Measurements from ENCODE around the gene DCUN1D4. TPM values are rescaled to one million over a fixed set of nuclear protein-coding genes. Genes with fewer than 3 reads are reported as not detected.
A peak's percentile ranks its signal among the peaks of the same experiment; 100 is the strongest.

DCUN1D4 gene
- total and polyA plus RNA-seq, 2 experiments from 2014 or later: 17.3 to 39.9 TPM

DNA sequence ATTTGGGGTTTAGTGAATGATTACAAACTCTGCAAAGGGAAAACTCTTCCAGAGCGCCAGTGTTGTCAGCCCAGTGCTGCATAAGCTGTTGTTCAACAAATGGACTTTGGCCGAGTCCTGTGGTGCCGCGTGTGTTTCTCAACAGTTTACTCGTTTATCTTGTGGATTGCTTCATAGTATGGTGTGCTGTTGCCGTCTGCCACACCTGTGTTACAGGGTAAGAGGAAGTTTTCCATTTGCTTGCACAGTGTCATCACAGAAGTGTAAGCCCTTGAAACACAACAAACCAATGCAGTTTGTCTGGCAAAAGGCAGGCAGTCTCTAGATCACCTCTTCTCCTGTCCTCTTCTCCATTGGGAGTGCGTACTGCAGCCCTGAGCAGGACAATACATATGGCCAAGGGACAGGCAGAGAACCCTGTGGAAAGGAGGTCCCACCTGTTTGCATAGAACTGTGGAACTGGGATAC, 66.3 kb downstream of the DCUN1D4 start:
- Histone ChIP-seq H3K27ac (peak overlapping the region; percentile 92), H3K4me2 (peak overlapping the region; percentile 53)

DNA sequence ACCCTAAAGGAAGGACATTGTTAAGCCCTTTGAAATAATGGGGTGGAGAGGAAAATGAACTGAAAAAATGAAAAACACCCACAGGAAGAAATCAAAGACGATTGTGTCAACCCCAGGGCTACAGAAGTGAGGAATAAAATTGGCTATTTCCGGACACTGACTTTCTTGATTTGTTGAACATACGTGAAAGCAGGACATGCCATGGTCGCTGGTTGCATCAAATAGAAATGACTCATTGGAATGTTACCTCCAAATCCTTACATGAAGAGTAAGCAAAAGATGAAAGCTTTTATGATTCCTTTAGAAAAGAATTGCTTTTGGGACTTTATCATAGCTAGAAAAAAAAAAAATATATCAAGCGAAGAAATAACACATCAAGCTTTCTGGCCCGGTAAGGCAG, 75.3 kb downstream of the DCUN1D4 start:
- Histone ChIP-seq H3K4me2 (no peak overlapping the region), H3K27me3 (no peaks in the 10 kb centered on the region), H3K4me3 (no peak overlapping the region), H3K9me2 (replicated peaks; ENCODE audit: insufficient read depth) (no peaks in the 10 kb centered on the region), H3K36me3 (replicated peaks; ENCODE audit: insufficient read depth, low read depth) (peaks cover 7% of the 10 kb centered on the region), H3K9me3 (ENCODE audit: low read depth) (no peaks in the 10 kb centered on the region), H4K20me1 (ENCODE audit: insufficient read depth, poor library complexity, severe bottlenecking) (no peaks in the 10 kb centered on the region), H3K27ac (no peak overlapping the region), H3K4me1 (ENCODE audit: insufficient read depth) (no peaks in the 10 kb centered on the region), H3K79me2 (no peaks in the 10 kb centered on the region), H2AFZ (no peak overlapping the region)
- no peak for DNase-seq (ENCODE audit: low spot score)
- no peak for TF ChIP-seq EZH2phosphoT487 (IDR thresholded peaks at IDR 0.05; ENCODE audit: low read depth, severe bottlenecking, unreplicated experiment)
- no peak for TF ChIP-seq EZH2 (IDR thresholded peaks at IDR 0.05; ENCODE audit: borderline replicate concordance)
- TF ChIP-seq, protein P1, sequence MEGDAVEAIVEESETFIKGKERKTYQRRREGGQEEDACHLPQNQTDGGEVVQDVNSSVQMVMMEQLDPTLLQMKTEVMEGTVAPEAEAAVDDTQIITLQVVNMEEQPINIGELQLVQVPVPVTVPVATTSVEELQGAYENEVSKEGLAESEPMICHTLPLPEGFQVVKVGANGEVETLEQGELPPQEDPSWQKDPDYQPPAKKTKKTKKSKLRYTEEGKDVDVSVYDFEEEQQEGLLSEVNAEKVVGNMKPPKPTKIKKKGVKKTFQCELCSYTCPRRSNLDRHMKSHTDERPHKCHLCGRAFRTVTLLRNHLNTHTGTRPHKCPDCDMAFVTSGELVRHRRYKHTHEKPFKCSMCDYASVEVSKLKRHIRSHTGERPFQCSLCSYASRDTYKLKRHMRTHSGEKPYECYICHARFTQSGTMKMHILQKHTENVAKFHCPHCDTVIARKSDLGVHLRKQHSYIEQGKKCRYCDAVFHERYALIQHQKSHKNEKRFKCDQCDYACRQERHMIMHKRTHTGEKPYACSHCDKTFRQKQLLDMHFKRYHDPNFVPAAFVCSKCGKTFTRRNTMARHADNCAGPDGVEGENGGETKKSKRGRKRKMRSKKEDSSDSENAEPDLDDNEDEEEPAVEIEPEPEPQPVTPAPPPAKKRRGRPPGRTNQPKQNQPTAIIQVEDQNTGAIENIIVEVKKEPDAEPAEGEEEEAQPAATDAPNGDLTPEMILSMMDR (IDR thresholded peaks at IDR 0.05; ENCODE audit: poor library complexity): no peak
- 89% methylated on average over 6 of the region's 6 CpGs for WGBS (ENCODE audit: low lambda C conversion rate, missing lambda C conversion rate)

More for the DNA sequence above, 66.3 kb downstream of the DCUN1D4 start:
- Histone ChIP-seq H3K79me2 (no peaks in the 10 kb centered on the region), H4K20me1 (ENCODE audit: insufficient read depth, poor library complexity, severe bottlenecking) (no peaks in the 10 kb centered on the region), H3K9me3 (ENCODE audit: low read depth) (no peaks in the 10 kb centered on the region), H2AFZ (no peak overlapping the region), H3K9me2 (replicated peaks; ENCODE audit: insufficient read depth) (no peaks in the 10 kb centered on the region), H3K4me3 (no peak overlapping the region), H3K27me3 (no peaks in the 10 kb centered on the region), H3K36me3 (replicated peaks; ENCODE audit: insufficient read depth, low read depth) (peaks cover 1% of the 10 kb centered on the region), H3K4me1 (ENCODE audit: insufficient read depth) (peaks cover 19% of the 10 kb centered on the region)
- 67% methylated on average over 7 of the region's 7 CpGs for WGBS (ENCODE audit: low lambda C conversion rate, missing lambda C conversion rate)
- TF ChIP-seq, protein P1 (IDR thresholded peaks at IDR 0.05; ENCODE audit: poor library complexity): no peak
- TF ChIP-seq EZH2phosphoT487 (IDR thresholded peaks at IDR 0.05; ENCODE audit: low read depth, severe bottlenecking, unreplicated experiment) (no peak), EZH2 (IDR thresholded peaks at IDR 0.05; ENCODE audit: borderline replicate concordance) (no peak)
- DNase-seq (ENCODE audit: low spot score): peak; percentile 85

DNA sequence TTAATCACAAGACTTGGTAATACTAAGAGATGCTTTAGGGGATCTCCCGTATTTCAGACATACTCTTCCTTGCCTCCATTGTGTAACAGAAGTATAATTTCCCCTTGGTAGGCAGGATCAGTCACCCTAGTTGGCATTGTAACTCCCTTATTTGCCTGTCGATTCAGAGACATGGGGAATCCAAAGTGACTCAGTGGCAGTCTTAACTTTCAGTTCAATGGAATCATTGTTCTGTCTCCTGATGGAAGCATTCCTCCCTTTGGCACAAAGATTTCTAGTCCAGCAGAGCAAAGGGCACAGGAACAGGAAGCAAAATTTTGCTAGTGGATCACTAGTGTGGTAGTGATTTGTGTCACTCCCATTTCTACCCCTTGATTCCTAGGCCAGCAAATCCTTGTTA, 80.4 kb downstream of the DCUN1D4 start:
- no peaks in the 10 kb centered on the region for H3K79me2 ChIP-seq
- H3K36me3 ChIP-seq (replicated peaks; ENCODE audit: insufficient read depth, low read depth): no peaks in the 10 kb centered on the region
- no peaks in the 10 kb centered on the region for H3K9me2 ChIP-seq (replicated peaks; ENCODE audit: insufficient read depth)
- no peak for DNase-seq (ENCODE audit: low spot score)
- H3K27me3 ChIP-seq: no peaks in the 10 kb centered on the region
- no peaks in the 10 kb centered on the region for H3K9me3 ChIP-seq (ENCODE audit: low read depth)
- H3K27ac ChIP-seq: no peak overlapping the region
- TF ChIP-seq EZH2 (IDR thresholded peaks at IDR 0.05; ENCODE audit: borderline replicate concordance) (no peak), EZH2phosphoT487 (IDR thresholded peaks at IDR 0.05; ENCODE audit: low read depth, severe bottlenecking, unreplicated experiment) (no peak)
- TF ChIP-seq, protein P1 (IDR thresholded peaks at IDR 0.05; ENCODE audit: poor library complexity): no peak
- H2AFZ ChIP-seq: no peak overlapping the region
- H4K20me1 ChIP-seq (ENCODE audit: insufficient read depth, poor library complexity, severe bottlenecking): no peaks in the 10 kb centered on the region
- H3K4me2 ChIP-seq: no peak overlapping the region
- H3K4me1 ChIP-seq (ENCODE audit: insufficient read depth): no peaks in the 10 kb centered on the region
- H3K4me3 ChIP-seq: no peak overlapping the region
- WGBS (ENCODE audit: low lambda C conversion rate, missing lambda C conversion rate): 89% methylated on average over 2 of the region's 2 CpGs

DNA sequence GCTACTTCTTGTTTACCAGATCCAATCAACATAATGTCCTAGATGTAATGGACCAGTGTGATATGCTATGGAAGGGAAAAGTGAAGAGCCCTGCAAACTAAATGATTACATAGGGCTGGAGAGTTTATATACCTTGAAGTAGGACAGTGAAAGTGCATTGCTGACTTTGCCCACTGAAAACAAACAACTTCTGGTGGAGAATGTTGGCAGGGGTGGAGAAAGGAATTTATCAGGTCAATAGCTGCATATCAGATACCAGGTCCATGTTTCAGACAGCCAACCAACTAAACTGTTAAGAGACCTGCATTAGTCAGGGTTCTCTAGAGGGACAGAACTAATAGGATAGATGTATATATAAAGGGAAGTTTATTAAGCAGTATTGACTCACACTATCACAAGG, 82.4 kb downstream of the DCUN1D4 start:
- Histone ChIP-seq H3K27me3 (no peaks in the 10 kb centered on the region), H4K20me1 (ENCODE audit: insufficient read depth, poor library complexity, severe bottlenecking) (no peaks in the 10 kb centered on the region), H3K4me2 (no peak overlapping the region), H3K9me3 (ENCODE audit: low read depth) (no peaks in the 10 kb centered on the region), H3K4me1 (ENCODE audit: insufficient read depth) (no peaks in the 10 kb centered on the region), H3K4me3 (no peak overlapping the region), H3K79me2 (no peaks in the 10 kb centered on the region), H3K36me3 (replicated peaks; ENCODE audit: insufficient read depth, low read depth) (no peaks in the 10 kb centered on the region), H2AFZ (no peak overlapping the region), H3K9me2 (replicated peaks; ENCODE audit: insufficient read depth) (no peaks in the 10 kb centered on the region), H3K27ac (no peak overlapping the region)
- TF ChIP-seq, protein P1 (IDR thresholded peaks at IDR 0.05; ENCODE audit: poor library complexity): no peak
- TF ChIP-seq EZH2 (IDR thresholded peaks at IDR 0.05; ENCODE audit: borderline replicate concordance) (no peak), EZH2phosphoT487 (IDR thresholded peaks at IDR 0.05; ENCODE audit: low read depth, severe bottlenecking, unreplicated experiment) (no peak)
- DNase-seq (ENCODE audit: low spot score): no peak

Measured in hepatocyte (in vitro differentiated cells).